NT2/D1 (cell line): Measurements from ENCODE around the gene IL1R2.

Source experiments
- SUZ12 ChIP-seq: IDR thresholded peaks from 2 replicates; pipeline ENCODE4 v1.6.1; 2011; ENCODE audit not compliant: insufficient read length, insufficient read depth; ENCODE audit errors: extremely low read depth
- YY1 ChIP-seq: IDR thresholded peaks from 2 replicates; pipeline ENCODE4 v1.6.1; 2011; ENCODE audit not compliant: insufficient read length, insufficient read depth
- ZNF274 ChIP-seq: IDR thresholded peaks from 2 replicates; pipeline ENCODE4 v1.6.1; 2011; ENCODE audit warnings: mild to moderate bottlenecking, low read depth, low read length

- TF ChIP-seq YY1 (no peak), ZNF274 (no peak), SUZ12 (no peak)
Observed at GRCh38 chr2:102066554-102066953, 74.8 kb downstream of the IL1R2 start.
